Brain pericyte (primary cell): ENCODE results near the gene ANKS3.

Source experiments
- DNase-seq: peaks from one replicate; pipeline ENCODE4 v3.0.0-alpha.2; 2012; ENCODE audit warnings: low read depth, low spot score

The ANKS3 gene

DNA sequence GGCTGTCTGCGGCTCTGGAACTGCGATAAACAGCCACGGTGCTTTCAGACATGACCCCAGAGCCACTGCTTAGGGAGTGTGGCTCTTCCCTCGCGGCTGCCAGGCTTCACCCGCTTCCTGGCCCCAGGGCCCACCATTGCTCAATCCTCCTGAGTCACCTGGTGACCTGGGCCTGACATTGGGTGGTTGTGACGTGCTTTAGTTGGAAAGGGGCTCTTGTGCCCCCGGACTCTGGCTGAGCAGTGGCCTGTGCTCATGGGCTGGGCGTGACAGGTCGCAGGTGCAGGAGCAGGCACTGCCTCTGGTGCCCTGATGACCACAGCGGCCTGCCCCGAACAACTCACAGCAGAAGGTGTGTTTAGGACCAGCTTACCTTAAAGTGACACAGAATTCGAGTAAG, 49.3 kb downstream of the ANKS3 start:
- no peak for DNase-seq

GRCh38 chr16:4684058-4684715, 49.9 kb downstream of the ANKS3 start:
- no peak for DNase-seq

DNA sequence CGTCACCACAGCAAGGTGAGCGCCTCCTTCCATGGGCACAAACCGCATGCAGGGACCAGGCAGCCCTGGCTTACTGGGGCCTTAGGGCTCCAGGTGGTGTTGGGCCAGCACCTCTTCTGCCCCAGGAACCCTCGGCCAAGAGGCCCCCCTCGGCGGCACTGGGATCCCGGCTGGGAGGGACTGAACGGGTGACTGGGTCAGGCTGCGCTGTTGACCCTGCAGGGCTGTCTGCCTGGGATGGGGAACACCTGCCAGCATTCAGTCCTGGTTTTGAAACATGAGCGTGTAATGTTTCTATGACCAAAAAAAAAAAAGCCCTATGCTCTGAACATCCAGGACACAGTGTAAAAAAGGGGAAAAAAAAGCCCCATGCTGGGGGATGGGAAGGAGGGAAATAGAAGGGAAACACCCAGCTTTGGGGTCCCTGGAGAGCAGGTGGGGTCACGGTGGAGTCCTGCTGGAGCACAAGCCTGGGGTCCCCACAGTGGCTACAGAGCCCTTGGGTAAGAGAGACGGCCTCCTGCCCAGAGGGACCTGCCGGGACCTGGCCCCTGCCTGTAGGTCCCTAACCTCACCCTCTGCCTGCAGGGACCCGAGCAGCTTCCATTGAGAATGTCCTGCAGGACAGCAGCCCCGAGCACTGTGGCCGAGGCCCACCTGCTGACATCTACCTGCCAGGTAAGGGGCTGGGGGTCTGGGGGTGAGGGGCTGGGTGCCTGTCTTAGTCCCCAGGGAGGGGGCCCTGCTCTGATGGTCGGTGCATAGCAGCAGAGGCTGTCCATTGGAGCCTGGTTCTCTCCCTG, 50.6 kb downstream of the ANKS3 start:
- no peak for DNase-seq

DNA sequence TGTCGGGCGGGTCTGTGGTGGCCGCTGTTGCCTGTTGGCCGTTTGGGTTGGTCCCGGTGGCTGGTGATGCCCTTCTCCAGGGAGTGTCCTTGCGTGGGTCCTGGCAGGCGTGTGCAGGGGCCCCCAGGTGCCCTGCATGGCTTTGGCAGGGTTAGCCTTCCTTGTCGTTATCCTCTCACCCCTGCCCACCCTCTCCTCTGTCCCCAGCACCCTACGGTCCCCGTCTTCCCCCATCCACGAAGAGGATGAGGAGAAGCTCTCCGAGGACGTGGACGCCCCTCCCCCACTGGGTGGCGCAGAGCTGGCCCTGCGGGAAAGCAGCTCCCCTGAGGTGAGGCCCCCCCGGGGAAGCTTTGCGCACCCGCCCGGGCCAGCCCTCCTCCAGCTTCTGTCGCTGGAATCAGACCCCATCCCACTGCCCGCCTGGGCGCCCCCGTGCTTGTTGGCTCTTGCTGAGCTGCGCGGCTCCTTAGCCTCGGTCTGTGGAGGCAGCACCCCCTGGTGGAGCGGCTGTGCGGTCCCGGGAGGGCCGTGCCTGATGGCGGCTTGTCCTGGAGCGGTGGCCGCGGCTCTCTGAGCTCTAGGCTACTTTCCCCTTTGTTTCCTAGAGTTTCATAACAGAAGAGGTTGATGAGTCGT, 51.3 kb downstream of the ANKS3 start:
- no peak for DNase-seq

- no peak for DNase-seq
These were observed 51.9 kb downstream of the ANKS3 start for GRCh38 chr16:4682084-4682591.

DNA sequence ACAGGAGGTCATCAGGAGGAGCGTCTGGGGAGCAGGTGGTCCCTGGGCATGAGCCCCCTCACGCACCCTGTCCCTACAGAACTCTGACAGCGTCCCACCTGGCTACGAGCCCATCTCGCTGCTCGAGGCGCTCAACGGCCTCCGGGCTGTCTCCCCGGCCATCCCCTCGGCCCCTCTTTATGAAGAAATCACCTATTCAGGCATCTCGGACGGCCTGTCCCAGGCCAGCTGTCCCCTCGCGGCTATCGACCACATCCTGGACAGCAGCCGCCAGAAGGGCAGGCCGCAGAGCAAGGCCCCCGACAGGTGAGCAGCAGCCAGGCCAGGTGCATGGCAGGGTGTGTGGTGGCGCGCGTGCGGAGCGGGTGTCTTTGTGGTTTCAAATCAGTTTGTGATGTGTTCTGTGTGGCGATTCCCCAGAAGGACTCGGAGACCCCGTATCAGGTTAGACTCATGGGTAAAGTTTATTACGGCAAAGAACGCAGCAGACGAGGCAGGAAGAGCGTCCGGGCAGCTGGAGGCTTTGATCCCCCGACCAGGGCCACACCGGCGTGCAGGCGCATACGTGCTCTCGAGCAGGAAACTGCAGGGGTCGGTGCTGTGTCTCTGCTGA, 52.5 kb downstream of the ANKS3 start:
- DNase-seq: no peak

DNA sequence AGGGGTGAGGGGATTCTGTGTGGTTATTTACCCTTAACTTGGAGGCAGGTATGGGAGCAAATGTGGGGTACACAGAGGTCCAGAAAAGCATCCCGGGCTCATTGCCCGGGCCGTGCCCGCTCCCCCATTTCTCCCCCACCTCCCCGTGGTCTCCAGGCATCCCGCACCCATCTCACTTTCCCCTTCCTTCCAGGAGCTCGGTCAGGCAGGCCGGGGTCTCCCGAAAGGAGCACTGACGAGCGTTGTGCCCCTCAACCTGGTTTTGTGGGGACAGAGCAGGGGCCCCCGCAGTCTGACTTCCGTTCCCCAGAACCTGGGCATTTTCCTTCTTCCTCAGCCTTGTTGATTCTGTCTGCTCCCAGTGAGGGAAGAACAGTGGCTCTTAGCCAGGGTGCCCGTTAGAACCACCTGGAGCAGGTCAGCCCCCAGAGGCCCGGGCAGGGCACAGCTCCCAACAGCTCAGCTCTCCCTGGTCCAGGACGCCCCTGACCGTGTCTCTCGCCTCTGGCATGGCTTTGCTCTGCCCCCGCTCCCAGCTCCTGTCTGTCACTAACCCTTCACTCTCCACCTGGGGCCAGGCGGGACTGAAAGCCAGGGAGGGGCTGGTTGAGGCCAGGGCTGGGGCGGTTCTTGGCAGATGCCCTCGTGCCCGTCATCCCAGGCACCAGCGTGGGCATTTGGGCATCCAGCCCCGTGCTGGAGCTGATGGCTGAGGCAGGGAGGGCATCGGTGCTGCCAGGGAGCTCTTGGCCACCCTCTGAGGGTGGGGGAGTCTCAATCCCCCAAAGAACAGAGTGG, 53.2 kb downstream of the ANKS3 start:
- DNase-seq: no peak

- DNase-seq: no peak
These were observed 54.0 kb downstream of the ANKS3 start for GRCh38 chr16:4679850-4680636.

GRCh38 chr16:4679156-4679849, 54.8 kb downstream of the ANKS3 start:
- no peak for DNase-seq

DNA sequence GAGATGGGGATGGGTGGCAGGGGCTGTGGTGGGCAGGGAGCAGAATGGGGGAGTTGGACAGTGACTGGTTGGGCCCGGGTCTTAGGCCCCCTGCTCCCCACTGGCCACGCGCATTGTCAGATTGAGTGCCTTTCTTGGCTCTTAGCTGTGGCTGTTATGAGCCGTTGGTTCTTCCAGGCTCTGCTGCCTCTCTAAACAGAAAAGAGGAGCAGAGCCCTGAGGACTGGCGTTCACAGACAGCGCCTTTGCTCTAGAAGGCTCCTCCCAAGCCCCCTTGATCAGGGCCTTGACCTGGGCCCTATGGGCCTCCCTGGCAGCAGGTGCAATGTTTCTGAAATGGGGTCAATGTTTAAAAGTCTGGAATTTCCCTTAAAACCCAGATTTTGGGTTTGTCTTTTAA, 55.5 kb downstream of the ANKS3 start:
- DNase-seq: no peak

DNA sequence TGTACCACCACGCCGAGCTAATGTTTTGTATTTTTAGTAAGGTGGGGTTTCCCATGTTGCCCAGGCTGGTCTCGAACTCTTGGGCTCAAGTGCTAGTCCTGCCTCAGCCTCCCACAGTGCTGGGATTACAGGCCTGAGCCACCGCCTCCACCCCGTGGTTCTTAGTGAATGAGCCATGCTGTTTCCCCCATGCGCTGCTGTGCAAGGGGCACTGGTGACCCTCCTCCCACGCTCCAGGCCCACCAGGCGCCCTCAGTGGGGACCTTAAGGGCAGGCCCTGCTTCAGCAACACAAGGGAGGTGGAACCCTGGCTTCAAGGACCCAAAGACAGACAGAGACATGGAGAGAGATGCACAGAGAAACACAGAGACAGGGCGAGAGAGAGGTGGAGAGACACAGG, 56.1 kb downstream of the ANKS3 start:
- no peak for DNase-seq

DNA sequence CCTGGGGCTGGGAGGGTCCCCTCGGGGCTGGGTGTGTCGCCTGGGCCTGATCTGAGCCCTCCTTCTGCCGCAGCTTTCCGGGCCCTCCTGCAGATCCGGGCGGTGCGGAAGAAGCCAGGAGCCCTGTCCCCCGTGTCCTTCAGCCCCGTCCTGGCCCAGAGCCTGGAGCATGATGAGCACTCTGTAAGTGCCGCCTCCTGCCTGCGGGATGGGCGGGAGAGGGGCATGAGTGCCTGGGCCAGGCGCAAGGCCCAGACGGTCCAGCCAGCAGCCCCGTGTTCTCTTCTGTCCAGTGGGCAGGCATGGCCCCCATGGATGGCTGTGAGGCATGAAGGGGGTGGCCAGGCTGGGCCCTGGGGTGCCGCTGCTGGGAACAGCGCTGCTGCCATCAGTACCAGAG, 56.7 kb downstream of the ANKS3 start:
- no peak for DNase-seq

DNA sequence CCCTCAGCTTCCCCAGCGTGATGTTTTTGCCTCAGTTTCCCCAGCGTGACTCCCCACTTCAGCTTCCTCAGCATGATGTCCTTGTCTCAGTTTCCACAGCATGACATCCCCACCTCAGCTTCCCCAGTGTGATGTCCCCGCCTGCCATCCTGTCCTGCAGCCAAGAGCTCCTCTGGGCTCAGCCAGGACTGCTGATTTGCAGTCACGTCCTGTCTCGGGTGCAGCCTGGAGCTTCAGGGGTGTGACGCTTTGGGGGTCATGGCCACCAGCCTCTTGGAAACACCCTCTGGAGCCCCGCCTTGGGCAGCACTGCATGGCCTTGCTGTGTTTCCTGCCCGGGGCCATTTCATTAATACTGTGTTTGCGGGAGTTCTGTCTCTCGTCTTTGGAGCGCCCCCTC, 57.2 kb downstream of the ANKS3 start:
- no peak for DNase-seq

- no peak for DNase-seq
These were observed 57.9 kb downstream of the ANKS3 start for GRCh38 chr16:4675864-4676786.

GRCh38 chr16:4674926-4675530, 59.0 kb downstream of the ANKS3 start:
- no peak for DNase-seq

GRCh38 chr16:4673387-4674046, 60.6 kb downstream of the ANKS3 start:
- no peak for DNase-seq

- no peak for DNase-seq
These were observed 65.6 kb downstream of the ANKS3 start for GRCh38 chr16:4668313-4668960.
